H1 (cell line): ENCODE measurements around the gene LACTB. TPM values are rescaled to one million over a fixed set of nuclear protein-coding genes. Genes with fewer than 3 reads are reported as not detected.

Experiments used
- BACH1 ChIP-seq: IDR thresholded peaks from 2 replicates; pipeline ENCODE4 v1.6.1; 2012; ENCODE audit warnings: low read length, improper control_type of control experiment
- JUND ChIP-seq: IDR thresholded peaks from 2 replicates; pipeline ENCODE4 v1.6.1; 2011; ENCODE audit warnings: mild to moderate bottlenecking, improper control_type of control experiment, low read length
- NRF1 ChIP-seq: IDR thresholded peaks from 2 replicates; pipeline ENCODE4 v1.6.1; 2011; ENCODE audit warnings: mild to moderate bottlenecking, low read depth, low read length, improper control_type of control experiment
- TAF1 ChIP-seq: IDR thresholded peaks from 2 replicates; pipeline ENCODE4 v1.6.1; 2011; ENCODE audit warnings: mild to moderate bottlenecking, low read depth, low read length
- TBP ChIP-seq: IDR thresholded peaks from 2 replicates; pipeline ENCODE4 v1.6.1; 2011; ENCODE audit warnings: low read depth, low read length, improper control_type of control experiment
- ZNF274 ChIP-seq: IDR thresholded peaks from 2 replicates; pipeline ENCODE4 v1.7.0; 2012; ENCODE audit warnings: low read length, borderline replicate concordance; ENCODE audit errors: extremely low read depth
- polyA plus RNA-seq, 7 experiments: library from polyadenylated mRNA; depleted of rRNA in 3 of 7; stranded (reverse) in 5 of 7; unstranded in 2 of 7; fragments of >200 nt in 5 of 7; fragments of 200-250 nt in 2 of 7; gene quantifications; 1 replicate in 5 of 7; 2 replicates in 1 of 7; 4 replicates in 1 of 7; pipeline versions ENCODE4 v1.2.1 to v1.2.3, GENCODE V29; 2011 to 2013; ENCODE audit warnings: missing spikeins in 2 of 7, mixed read lengths in 2 of 7
- total RNA-seq: library from RNA; stranded (reverse); fragmentation: NEBNext Ultra II Directional; extraction: Animal tissue kit (Norgen Biotek cat#: 25700); gene quantifications from 2 replicates; pipeline ENCODE4 v1.2.1, GENCODE V29; 2021
- TF ChIP-seq, protein P1 (sequence below): IDR thresholded peaks from 2 replicates; pipeline ENCODE4 v1.6.1; 2012; ENCODE audit warnings: inconsistent platforms

Gene LACTB
- total and polyA plus RNA-seq, 2 of the 8 experiments (the other 6 are each of a cell fraction or from before 2014, with no cell fraction given): 5.8 to 14.9 TPM

DNA sequence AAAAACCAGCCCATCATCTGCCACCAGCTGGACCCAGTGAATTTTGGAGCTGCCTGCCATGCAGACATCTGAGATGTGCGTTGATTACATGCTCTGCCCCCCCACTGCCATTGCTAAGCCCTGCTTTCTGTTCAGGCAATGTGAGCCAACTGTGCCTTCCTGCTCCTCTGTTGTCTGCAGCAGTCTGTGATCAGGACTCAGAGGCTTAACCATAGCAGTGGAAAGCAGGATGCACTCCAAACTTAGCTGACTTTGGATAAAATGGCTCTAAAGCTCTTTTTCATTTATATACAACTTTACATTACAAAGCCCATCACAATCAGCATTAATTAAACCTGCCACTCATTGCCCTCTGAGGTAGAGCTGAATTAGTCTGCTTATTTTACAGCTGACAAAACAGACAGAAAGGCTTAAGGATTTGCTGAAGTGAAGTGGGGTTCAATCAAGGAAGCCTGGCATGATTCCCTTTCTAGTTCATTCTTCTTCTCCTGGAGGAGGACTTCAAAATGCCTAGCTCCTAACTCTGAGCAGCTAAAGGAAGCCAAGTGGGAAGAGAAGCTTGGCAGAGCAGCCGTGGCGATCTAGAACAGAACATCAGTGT lies 51.3 kb downstream of the LACTB start (continued):
- TF ChIP-seq ZNF274: no peak
- no peak for TF ChIP-seq JUND
- TF ChIP-seq NRF1: no peak
- TF ChIP-seq, protein P1, sequence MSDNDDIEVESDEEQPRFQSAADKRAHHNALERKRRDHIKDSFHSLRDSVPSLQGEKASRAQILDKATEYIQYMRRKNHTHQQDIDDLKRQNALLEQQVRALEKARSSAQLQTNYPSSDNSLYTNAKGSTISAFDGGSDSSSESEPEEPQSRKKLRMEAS: no peak
- TF ChIP-seq TAF1: no peak
- no peak for TF ChIP-seq TBP
- TF ChIP-seq BACH1: no peak
